HEK293 (cell line): Measurements from ENCODE around the gene C5orf15.

ENCODE experiments used
- CTCF ChIP-seq: fragments of 450-650 bp; formaldehyde crosslinking; IDR thresholded peaks from 2 replicates; pipeline ENCODE4 v1.5.1; 2016; ENCODE audit warnings: missing biosample characterization, missing genetic modification characterization
- HOXA7 ChIP-seq: sonication (generic); formaldehyde crosslinking; IDR thresholded peaks from 2 replicates; pipeline ENCODE4 v1.8.1; 2022; ENCODE audit warnings: missing genetic modification reagents, borderline replicate concordance
- KLF9 ChIP-seq: fragments of 450-650 bp; formaldehyde crosslinking; IDR thresholded peaks from 2 replicates; pipeline ENCODE4 v1.5.1; 2016; ENCODE audit warnings: missing biosample characterization, missing genetic modification characterization, low read depth
- PBX3 ChIP-seq: sonication (generic); formaldehyde crosslinking; IDR thresholded peaks from 2 replicates; pipeline ENCODE4 v1.8.1; 2022; ENCODE audit warnings: mild to moderate bottlenecking, moderate library complexity, missing genetic modification reagents
- REST ChIP-seq: fragments of 450-650 bp; formaldehyde crosslinking; IDR thresholded peaks from 2 replicates; pipeline ENCODE4 v1.5.1; 2016; ENCODE audit warnings: missing biosample characterization, missing genetic modification characterization
- SALL2 ChIP-seq: fragments of 450-650 bp; formaldehyde crosslinking; IDR thresholded peaks from 2 replicates; pipeline ENCODE4 v1.5.0; 2017; ENCODE audit warnings: missing biosample characterization, mild to moderate bottlenecking, missing genetic modification characterization, borderline replicate concordance
- TRIM28 ChIP-seq: IDR thresholded peaks from 2 replicates; pipeline ENCODE4 v1.6.1; 2011; ENCODE audit warnings: low read length, control low read depth, borderline replicate concordance
- ZFP41 ChIP-seq: fragments of 450-650 bp; formaldehyde crosslinking; IDR thresholded peaks from 2 replicates; pipeline ENCODE4 v1.5.1; 2016; ENCODE audit warnings: missing biosample characterization, missing genetic modification characterization, borderline replicate concordance
- ZIC2 ChIP-seq: fragments of 450-650 bp; formaldehyde crosslinking; IDR thresholded peaks from 2 replicates; pipeline ENCODE4 v1.5.1; 2016; ENCODE audit warnings: missing biosample characterization, missing genetic modification characterization
- ZNF114 ChIP-seq: fragments of 450-650 bp; formaldehyde crosslinking; IDR thresholded peaks from 2 replicates; pipeline ENCODE4 v1.5.0; 2017; ENCODE audit warnings: missing biosample characterization, missing genetic modification characterization
- ZNF433 ChIP-seq: fragments of 450-650 bp; formaldehyde crosslinking; IDR thresholded peaks from 2 replicates; pipeline ENCODE4 v1.5.1; 2016; ENCODE audit warnings: missing biosample characterization, missing genetic modification characterization, low read depth

- TF ChIP-seq HOXA7 (CRISPR knock-in tag) (no peak), TRIM28 (no peak), ZNF114 (tag by site-specific recombination) (no peak), ZIC2 (no peak), PBX3 (CRISPR knock-in tag) (no peak), ZNF433 (tag by site-specific recombination) (no peak), CTCF (tag by site-specific recombination) (no peak), ZFP41 (no peak), KLF9 (tag by site-specific recombination) (no peak), REST (tag by site-specific recombination) (no peak), SALL2 (tag by site-specific recombination) (no peak)
Observed at GRCh38 chr5:133928587-133929393, 39.6 kb downstream of the C5orf15 start.
